ENCODE measurements around the gene MYH11. TPM values are rescaled to one million over a fixed set of nuclear protein-coding genes. Genes with fewer than 3 reads are reported as not detected.

Gene MYH11
- total RNA-seq, 1 donor from 2014 or later: not detected

GRCh38 chr16:15773968-15774367, 82.9 kb downstream of the MYH11 start:
- intact Hi-C loops (cut with micrococcal nuclease): no loop called here
- H3K4me3 Mint-ChIP-seq: no peak overlapping the region
- no peaks in the 10 kb centered on the region for H3K36me3 Mint-ChIP-seq (ENCODE audit: low read depth)

GRCh38 chr16:15772579-15773293, 84.1 kb downstream of the MYH11 start:
- Mint-ChIP-seq H3K4me3 (no peak overlapping the region), H3K36me3 (ENCODE audit: low read depth) (no peaks in the 10 kb centered on the region), H3K9me3 (no peaks in the 10 kb centered on the region), H3K4me1 (ENCODE audit: low read depth) (no peaks in the 10 kb centered on the region), H3K27ac (no peak overlapping the region), H3K27me3 (ENCODE audit: insufficient read depth) (peaks cover 2% of the 10 kb centered on the region)
- DNase-seq (ENCODE audit: low spot score): no peak
- intact Hi-C loops (cut with micrococcal nuclease): no loop called here

More at GRCh38 chr16:15773968-15774367, 82.9 kb downstream of the MYH11 start:
- Mint-ChIP-seq H3K4me1 (ENCODE audit: low read depth) (no peaks in the 10 kb centered on the region), H3K27ac (no peak overlapping the region), H3K9me3 (no peaks in the 10 kb centered on the region), H3K27me3 (ENCODE audit: insufficient read depth) (peaks cover 6% of the 10 kb centered on the region)
- no peak for DNase-seq (ENCODE audit: low spot score)

DNA sequence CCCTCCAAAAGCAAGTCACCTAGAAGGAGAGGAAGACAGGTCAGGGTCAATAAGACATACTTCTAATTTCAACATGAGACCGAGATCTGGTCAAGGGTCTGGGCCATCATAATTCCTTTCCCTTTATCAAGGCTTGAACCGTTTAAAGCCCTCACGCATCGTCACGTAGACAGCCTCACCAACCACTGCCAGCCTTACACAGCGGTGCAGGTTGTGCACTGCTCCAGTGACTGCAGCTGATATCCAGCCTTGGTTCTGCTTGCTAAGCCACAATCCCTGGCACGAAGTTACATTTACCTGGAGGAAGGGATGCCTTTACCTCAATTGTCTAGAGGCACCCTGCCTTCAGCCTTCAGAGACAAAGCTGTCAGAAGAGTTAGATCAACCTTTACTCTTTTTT, 85.1 kb downstream of the MYH11 start:
- Mint-ChIP-seq H3K4me1 (ENCODE audit: low read depth) (no peaks in the 10 kb centered on the region), H3K9me3 (no peaks in the 10 kb centered on the region), H3K27me3 (ENCODE audit: insufficient read depth) (peaks cover 2% of the 10 kb centered on the region), H3K4me3 (no peak overlapping the region), H3K27ac (no peak overlapping the region), H3K36me3 (ENCODE audit: low read depth) (no peaks in the 10 kb centered on the region)
- no peak for DNase-seq (ENCODE audit: low spot score)
- intact Hi-C loops (cut with micrococcal nuclease): no loop called here

GRCh38 chr16:15770512-15770911, 86.3 kb downstream of the MYH11 start:
- intact Hi-C loops (cut with micrococcal nuclease): no loop called here
- no peaks in the 10 kb centered on the region for H3K9me3 Mint-ChIP-seq
- peaks cover 2% of the 10 kb centered on the region for H3K27me3 Mint-ChIP-seq (ENCODE audit: insufficient read depth)
- peaks cover 4% of the 10 kb centered on the region for H3K4me1 Mint-ChIP-seq (ENCODE audit: low read depth)
- no peak overlapping the region for H3K27ac Mint-ChIP-seq
- no peak overlapping the region for H3K4me3 Mint-ChIP-seq
- no peaks in the 10 kb centered on the region for H3K36me3 Mint-ChIP-seq (ENCODE audit: low read depth)
- DNase-seq (ENCODE audit: low spot score): no peak

GRCh38 chr16:15770107-15770506, 86.7 kb downstream of the MYH11 start:
- no peak for DNase-seq (ENCODE audit: low spot score)
- Mint-ChIP-seq H3K4me3 (no peak overlapping the region), H3K36me3 (ENCODE audit: low read depth) (no peaks in the 10 kb centered on the region), H3K9me3 (no peaks in the 10 kb centered on the region), H3K27ac (no peak overlapping the region), H3K27me3 (ENCODE audit: insufficient read depth) (peaks cover 2% of the 10 kb centered on the region), H3K4me1 (ENCODE audit: low read depth) (peaks cover 4% of the 10 kb centered on the region)
- intact Hi-C loops (cut with micrococcal nuclease): no loop called here

DNA sequence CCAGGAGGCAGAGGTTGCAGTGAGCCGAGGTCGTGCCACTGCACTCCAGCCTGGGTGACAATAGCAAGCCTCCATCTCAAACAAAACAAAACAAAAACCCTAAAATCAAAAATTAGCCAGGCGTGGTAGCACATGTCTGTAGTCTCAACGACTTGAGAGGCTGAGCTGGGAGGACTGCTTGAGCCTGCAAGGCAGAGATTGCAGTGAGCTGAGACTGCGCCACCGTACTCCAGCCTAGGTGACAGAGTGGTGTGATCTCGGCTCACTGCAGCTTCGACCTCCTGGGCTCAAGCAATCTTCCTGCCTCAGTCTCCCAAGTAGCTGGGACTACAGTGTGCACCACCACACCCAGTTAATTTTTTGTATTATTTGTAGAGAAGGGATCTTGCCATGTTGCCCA, 87.6 kb downstream of the MYH11 start:
- Mint-ChIP-seq H3K36me3 (ENCODE audit: low read depth) (no peaks in the 10 kb centered on the region), H3K4me1 (ENCODE audit: low read depth) (peaks cover 4% of the 10 kb centered on the region), H3K27ac (no peak overlapping the region), H3K4me3 (no peak overlapping the region), H3K27me3 (ENCODE audit: insufficient read depth) (peaks cover 2% of the 10 kb centered on the region), H3K9me3 (no peaks in the 10 kb centered on the region)
- no peak for DNase-seq (ENCODE audit: low spot score)
- intact Hi-C loops (cut with micrococcal nuclease): loop anchor here (5.0 kb wide), 1 partner anchor 293 kb away; no protein-coding TSS in a partner anchor

GRCh38 chr16:15768201-15768600, 88.6 kb downstream of the MYH11 start:
- Mint-ChIP-seq H3K9me3 (no peaks in the 10 kb centered on the region), H3K27me3 (ENCODE audit: insufficient read depth) (peaks cover 2% of the 10 kb centered on the region), H3K27ac (no peak overlapping the region), H3K4me3 (no peak overlapping the region), H3K4me1 (ENCODE audit: low read depth) (peaks cover 4% of the 10 kb centered on the region), H3K36me3 (ENCODE audit: low read depth) (no peaks in the 10 kb centered on the region)
- no peak for DNase-seq (ENCODE audit: low spot score)
- intact Hi-C loops (cut with micrococcal nuclease): loop anchor here (5.0 kb wide), 1 partner anchor 294 kb away; no protein-coding TSS in a partner anchor

DNA sequence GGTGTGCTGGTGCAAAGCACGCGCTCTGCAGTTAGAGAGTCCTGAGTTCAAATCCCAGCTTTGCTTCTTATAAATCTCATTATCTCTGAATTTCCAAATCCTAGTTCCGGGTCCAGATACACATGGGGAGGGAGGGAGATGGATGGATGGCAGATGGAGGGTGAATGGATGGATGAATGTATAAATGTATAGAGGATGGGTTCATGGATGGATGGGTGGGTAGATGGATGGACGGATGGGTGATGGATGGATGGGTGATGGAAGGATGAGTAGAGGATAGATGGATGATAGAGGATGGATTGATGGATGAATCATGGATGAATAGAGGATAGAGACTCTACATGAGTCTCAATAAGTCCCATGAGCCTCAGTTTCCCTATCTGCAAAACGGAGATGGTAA, 89.9 kb downstream of the MYH11 start:
- no peaks in the 10 kb centered on the region for H3K27me3 Mint-ChIP-seq (ENCODE audit: insufficient read depth)
- H3K9me3 Mint-ChIP-seq: no peaks in the 10 kb centered on the region
- intact Hi-C loops (cut with micrococcal nuclease): loop anchor here (1.0 to 5.0 kb wide), 4 partner anchors 54 to 428 kb away; no protein-coding TSS in a partner anchor
- no peak overlapping the region for H3K4me3 Mint-ChIP-seq
- no peaks in the 10 kb centered on the region for H3K36me3 Mint-ChIP-seq (ENCODE audit: low read depth)
- H3K27ac Mint-ChIP-seq: no peak overlapping the region
- no peak for DNase-seq (ENCODE audit: low spot score)
- H3K4me1 Mint-ChIP-seq (ENCODE audit: low read depth): peaks cover 4% of the 10 kb centered on the region

- Mint-ChIP-seq H3K36me3 (ENCODE audit: low read depth) (no peaks in the 10 kb centered on the region), H3K4me3 (no peak overlapping the region), H3K27ac (no peak overlapping the region), H3K9me3 (no peaks in the 10 kb centered on the region), H3K4me1 (ENCODE audit: low read depth) (peaks cover 4% of the 10 kb centered on the region), H3K27me3 (ENCODE audit: insufficient read depth) (no peaks in the 10 kb centered on the region)
- intact Hi-C loops (cut with micrococcal nuclease): loop anchor here (1.0 to 5.0 kb wide), 4 partner anchors 55 to 429 kb away; no protein-coding TSS in a partner anchor
- DNase-seq (ENCODE audit: low spot score): peak; percentile 33
Measured at GRCh38 chr16:15765880-15766279, 90.9 kb downstream of the MYH11 start.

DNA sequence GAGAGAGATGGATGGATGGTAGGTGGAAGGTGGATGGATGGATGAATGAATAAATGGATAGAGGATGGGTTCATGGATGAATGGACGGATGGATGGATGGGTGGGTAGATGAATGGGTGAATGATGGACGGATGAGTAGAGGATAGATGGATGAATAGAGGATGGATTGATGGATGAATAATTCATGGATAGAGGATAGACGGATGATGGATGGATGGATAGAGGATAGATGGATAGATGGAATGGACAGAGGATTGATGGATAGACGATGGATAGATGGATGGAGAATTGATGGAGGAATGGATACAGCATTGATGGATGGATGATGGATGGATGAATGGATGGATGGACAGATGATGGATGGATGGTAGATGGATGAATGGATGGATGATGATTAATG, 91.7 kb downstream of the MYH11 start:
- Mint-ChIP-seq H3K36me3 (ENCODE audit: low read depth) (no peaks in the 10 kb centered on the region), H3K27me3 (ENCODE audit: insufficient read depth) (no peaks in the 10 kb centered on the region), H3K4me3 (no peak overlapping the region), H3K27ac (no peak overlapping the region), H3K4me1 (ENCODE audit: low read depth) (peaks cover 4% of the 10 kb centered on the region), H3K9me3 (no peaks in the 10 kb centered on the region)
- intact Hi-C loops (cut with micrococcal nuclease): loop anchor here (5.0 kb wide), 1 partner anchor 297 kb away; no protein-coding TSS in a partner anchor
- no peak for DNase-seq (ENCODE audit: low spot score)

- Mint-ChIP-seq H3K27ac (no peak overlapping the region), H3K9me3 (no peaks in the 10 kb centered on the region), H3K27me3 (ENCODE audit: insufficient read depth) (peaks cover 2% of the 10 kb centered on the region), H3K4me3 (no peak overlapping the region), H3K36me3 (ENCODE audit: low read depth) (no peaks in the 10 kb centered on the region), H3K4me1 (ENCODE audit: low read depth) (peaks cover 4% of the 10 kb centered on the region)
- DNase-seq (ENCODE audit: low spot score): no peak
- intact Hi-C loops (cut with micrococcal nuclease): no loop called here
Measured at GRCh38 chr16:15764112-15764511, 92.7 kb downstream of the MYH11 start.

DNA sequence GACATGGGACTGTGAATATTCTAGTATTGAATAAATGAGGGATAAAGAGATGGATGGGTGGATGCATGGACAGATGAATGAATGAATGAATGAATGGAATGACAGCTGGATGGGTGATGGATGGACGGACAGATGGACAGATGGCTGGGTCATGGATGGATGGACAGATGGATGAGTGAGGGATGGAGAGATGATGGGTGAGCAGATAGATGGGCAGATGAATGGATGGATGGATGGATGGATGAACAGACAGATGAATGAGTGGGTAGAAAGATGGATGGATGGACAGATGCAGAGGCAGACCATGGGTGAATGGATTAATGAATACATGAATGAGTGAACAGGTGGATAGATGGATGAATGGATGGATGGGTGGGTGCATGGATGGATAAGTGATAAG, 96.7 kb downstream of the MYH11 start:
- no peak for DNase-seq (ENCODE audit: low spot score)
- Mint-ChIP-seq H3K4me1 (ENCODE audit: low read depth) (no peaks in the 10 kb centered on the region), H3K27ac (no peak overlapping the region), H3K9me3 (no peaks in the 10 kb centered on the region), H3K36me3 (ENCODE audit: low read depth) (no peaks in the 10 kb centered on the region), H3K4me3 (no peak overlapping the region), H3K27me3 (ENCODE audit: insufficient read depth) (peaks cover 2% of the 10 kb centered on the region)
- intact Hi-C loops (cut with micrococcal nuclease): no loop called here

GRCh38 chr16:15759070-15759469, 97.8 kb downstream of the MYH11 start:
- Mint-ChIP-seq H3K9me3 (no peaks in the 10 kb centered on the region), H3K4me1 (ENCODE audit: low read depth) (no peaks in the 10 kb centered on the region), H3K27me3 (ENCODE audit: insufficient read depth) (peaks cover 2% of the 10 kb centered on the region), H3K27ac (no peak overlapping the region), H3K4me3 (no peak overlapping the region), H3K36me3 (ENCODE audit: low read depth) (no peaks in the 10 kb centered on the region)
- intact Hi-C loops (cut with micrococcal nuclease): no loop called here
- no peak for DNase-seq (ENCODE audit: low spot score)
